NCI-H82 treated with DMSO at 0.1 percent for 48 hours (cell line): Measurements from ENCODE around the gene PDE4D.

ENCODE experiments used
- DNase-seq: peaks from one replicate; lab custom pipeline; 2025; ENCODE audit not compliant: unreplicated experiment; lab: John Stamatoyannopoulos, UW

The PDE4D gene

DNA sequence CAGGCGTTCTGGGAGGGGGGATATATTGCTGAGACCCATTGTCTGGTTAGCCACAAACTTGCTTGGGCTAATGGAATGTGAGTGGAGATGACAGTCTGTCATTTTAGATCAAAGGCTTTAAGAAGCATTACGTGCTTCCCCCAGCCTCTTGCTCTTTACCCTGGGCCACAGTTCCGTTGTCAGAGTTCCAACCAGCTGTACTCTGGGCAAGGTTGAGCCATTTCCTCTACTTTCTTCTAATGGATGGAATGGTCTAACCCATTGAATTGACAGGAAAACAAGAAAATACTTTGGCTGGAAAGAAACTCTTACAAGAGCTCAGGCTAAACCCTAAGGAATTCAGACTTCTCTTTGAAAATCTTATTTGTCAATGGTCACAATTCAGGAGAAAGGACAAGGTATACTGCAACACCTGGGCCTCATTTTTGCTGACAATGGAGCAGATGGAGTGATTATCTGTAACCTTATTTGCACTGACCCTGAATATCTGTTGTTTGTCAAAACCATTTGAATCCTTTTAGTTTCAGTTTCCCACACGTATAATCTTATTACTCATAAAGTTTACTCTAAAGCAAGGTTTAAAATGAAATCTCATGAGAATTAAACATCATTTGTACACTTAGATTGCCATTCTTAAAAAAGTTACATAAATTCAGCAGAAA is 231.4 kb downstream of the PDE4D start:
- peak; percentile 88 for DNase-seq

DNA sequence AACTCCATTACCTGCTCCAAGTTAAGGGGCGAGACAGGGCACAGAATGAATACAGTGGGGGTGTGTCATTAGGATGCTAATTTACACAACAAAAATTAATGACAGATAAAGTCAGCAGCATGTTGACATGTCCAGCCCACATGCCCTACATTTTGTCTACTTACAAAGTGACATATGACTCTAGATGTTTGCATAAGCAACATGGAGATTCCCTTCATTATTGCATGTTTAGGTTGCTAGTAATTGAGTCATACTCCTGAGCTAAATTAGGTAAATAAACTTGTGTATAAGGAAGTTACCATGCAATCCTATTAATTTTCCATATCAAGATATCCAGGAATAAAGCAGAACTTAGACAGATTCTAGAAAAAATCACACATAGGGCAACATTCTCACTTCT is 232.2 kb downstream of the PDE4D start:
- no peak for DNase-seq

DNA sequence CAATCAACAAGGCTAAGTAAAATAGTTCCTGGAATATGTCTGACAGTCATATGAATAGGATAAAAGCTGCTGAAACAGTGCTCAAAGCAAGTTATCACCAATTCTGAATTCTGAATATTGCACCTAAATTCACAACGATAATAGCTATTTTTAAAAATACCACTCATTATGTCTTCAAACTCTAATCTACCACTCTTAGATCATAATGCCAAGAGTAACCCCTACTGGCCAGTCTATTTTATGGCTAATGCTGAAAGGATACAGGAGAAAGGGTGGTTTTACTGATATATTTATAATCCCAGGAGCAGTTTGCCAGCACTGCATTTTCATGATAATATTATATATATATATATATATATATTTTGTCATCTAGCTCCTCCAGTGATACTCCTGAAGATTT is 232.8 kb downstream of the PDE4D start:
- no peak for DNase-seq

DNA sequence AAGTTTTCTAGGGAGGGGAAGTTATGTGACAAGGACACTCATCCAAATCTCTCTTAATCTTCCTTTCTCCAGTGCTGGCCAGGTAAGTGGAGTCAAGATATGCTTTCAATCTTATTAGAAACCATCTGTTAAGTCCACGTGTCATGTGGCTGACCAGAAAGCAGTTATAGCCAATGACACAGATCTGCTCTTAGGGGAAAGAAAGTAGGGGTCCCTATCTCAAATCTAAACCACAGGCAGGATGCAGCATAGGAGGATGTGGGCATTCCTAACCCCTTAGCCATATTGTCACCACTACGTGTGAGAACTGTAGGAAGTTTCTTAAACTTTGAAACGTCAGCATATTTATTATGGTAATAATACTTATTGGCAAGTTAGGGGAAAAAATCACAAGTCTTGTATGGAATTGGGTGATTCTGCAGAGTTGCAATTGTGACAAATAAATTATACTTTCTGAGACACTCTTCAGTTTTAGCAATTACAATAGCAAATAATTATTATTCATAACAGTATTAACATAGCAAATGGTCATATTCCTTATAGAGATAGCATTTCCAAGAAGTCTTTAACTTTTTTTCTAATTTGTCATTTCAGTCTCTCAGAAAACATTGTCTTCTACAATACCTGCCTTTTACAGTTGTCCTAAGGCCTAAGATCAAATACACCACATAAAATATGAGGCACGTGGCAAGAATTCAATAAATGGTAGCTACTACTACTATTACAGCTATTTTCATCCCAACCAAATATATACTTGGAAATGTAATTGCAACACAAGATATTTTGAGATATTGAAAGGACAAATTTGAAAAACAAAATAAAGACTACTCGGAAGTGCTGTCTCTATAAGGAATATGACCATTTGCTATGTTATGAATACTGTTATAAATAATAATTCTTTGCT is 236.9 kb downstream of the PDE4D start:
- peak; percentile 49 for DNase-seq

DNA sequence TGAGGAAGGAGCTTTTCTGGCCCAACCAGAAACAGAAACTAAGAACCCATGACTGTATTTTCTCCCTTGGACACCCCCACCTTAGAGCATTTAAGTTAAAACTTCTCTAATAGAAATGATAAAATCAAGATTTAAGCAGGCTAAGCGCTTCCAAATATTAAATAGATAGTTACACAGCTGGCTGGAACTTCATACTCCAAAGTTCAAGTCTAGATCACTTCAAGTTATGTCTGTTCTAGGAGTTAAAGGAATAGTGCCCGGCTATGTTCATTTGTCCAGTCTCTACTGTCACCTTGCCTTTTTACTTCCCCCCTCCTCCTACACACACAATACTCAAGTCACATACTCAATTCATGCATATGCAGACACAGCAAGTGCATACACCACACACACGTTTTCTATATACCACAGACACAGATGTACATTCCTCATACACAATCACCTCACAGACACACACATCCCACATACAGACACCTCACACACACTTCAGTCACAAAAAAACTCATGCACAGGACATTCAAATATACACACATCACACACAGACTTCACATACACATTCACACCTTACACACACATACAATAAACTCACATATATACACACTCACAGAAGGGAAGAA is 237.7 kb downstream of the PDE4D start:
- DNase-seq: no peak

DNA sequence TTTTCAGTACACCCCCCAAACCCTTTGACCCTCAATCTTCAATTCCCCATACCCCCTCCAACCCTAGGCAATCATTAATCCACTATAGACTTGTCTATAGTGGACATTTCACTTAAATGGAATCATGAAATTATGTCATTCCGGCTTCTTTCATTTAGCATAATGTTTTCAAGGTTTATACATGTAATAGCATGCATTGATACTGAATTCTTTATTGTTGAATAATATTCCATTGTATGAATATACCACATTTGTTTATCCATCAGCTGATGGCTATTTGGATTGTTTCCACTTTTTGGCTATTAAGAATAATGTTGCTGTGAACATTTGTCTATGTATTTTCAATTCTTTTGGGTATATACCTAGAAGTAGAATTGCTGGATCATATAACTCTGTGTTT is 238.8 kb downstream of the PDE4D start:
- DNase-seq: no peak

DNA sequence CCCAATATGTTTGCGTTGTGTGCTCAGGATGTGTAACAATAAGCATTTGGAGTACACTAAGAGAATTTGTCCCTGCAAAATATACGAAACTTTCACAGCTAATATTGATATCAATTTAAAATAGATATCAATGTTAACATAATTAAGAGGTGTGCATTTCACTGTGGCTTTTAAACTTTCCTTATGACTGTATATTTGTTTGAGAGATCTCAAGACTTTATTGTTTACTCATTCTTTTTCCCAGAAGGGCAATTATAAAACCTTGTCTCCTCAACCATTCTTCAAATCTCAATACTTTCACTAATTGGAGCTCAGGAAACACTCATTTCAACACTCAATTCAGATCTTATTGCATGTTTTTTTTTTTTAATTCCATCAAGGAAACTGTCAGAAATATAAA is 241.1 kb downstream of the PDE4D start:
- no peak for DNase-seq

DNA sequence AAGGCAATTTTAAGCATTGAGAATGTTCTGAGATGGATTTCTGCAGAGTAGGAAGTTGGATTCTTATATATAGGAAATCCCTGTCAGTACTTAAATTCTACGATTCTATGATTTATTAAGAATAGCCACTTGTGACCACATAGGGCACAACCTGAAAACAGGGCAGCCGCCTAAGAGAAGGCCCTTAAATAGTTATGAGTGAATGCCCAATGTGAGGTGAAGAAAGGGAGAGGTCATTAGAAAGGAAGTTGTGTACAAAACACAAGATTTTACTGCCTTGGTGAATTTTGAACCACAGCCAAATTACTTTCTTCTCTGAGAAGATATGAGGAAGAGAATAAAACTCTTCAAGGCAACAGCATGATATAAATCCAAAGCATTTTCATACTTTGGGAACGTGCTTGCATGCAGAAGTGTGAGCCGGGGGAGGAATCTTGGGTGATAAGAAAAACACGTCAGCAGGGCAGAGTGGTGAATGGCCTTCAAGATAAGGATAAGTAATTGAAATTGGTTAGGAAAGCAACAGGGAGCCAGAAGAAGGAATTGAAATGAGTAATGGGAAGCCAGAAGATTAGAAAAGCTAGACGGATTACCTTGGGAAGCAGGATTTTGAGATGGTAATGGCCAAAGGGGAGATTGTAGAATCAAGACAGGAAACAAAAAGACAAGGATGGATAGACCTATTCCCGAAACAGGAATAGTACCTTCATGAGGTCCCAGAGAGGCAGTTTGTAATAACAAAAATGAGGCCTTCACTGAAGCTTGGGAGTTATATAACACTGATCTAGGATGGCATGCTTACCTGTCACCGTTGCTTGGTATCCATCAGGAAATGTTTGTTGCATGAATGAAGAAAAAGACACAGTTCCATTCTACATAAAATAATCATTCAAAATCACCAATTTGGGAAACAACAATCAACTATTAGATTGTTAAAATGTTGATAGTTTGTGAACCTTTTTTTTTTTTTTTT is 244.3 kb downstream of the PDE4D start:
- DNase-seq: no peak

DNA sequence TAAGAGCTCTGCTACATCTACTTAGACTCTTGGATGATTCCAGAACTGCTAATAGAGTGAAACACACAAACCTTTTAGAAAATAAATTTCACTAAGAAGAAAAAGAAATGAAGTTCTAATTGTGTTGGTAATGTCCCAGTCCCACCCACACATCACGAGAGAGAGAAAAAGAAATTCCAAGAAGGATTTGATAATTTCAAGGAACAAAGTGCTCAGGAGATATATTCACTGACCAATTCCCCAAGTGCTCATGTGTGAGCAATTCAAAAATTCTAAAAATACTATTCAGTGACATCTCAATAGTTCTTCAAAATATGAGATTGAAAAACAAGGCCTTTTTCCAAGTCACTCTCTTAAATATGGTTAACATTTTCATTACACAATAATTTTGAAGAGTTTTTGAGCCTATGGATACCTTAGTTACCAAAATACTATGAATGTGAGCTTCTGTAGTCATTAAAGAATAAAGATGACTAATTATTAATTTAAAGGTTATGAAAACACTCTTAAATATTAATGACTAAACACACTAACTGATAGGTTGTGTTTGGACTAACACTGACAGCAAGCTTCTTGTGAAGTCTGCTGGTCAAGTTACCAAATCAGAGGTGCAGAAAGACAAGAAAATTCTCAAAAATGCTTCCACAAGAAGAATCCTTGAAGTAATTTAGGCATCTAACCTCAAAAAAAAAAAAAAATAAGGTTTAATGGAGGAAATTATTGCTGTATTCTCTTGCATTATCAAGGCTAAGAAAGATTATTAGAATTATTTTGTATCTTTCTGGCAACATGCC is 245.3 kb downstream of the PDE4D start:
- DNase-seq: no peak

DNA sequence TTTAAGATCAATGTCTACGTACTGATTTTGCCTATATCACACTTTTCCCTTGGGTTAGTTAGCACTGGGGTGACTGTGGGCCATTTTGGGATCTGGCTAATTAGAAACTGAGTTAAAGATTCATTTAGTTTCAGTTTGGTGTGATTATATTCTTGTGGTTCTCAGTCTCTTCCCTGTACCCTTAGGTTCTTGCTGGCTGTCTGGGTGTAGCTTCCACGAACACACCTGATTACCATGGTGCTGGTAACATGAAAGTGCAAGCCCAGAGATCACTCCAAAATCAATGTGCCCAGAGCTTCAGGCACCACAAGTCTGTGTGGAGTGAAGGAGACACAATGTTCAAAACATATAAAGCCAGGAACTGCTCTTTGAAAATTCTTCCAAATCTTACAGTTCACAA is 248.1 kb downstream of the PDE4D start:
- no peak for DNase-seq

DNA sequence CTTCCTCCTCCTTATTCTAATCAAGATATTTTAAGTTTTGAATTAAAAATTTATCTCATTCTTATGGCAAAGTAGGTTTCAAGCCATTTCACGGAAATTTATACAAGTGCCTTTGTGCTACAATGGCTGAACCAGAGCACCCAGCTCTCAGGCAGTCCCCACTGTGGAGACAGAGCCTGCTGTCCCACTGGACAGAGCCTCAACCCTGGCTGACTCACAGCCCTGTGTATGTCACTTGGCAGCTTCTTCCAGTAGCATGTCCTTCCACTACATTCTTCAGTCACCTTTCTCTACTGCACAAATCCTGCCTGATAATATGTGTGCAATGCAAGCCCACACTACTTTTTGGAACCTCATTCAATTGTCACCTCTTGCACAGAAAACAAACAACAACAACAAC is 253.1 kb downstream of the PDE4D start:
- DNase-seq: no peak

DNA sequence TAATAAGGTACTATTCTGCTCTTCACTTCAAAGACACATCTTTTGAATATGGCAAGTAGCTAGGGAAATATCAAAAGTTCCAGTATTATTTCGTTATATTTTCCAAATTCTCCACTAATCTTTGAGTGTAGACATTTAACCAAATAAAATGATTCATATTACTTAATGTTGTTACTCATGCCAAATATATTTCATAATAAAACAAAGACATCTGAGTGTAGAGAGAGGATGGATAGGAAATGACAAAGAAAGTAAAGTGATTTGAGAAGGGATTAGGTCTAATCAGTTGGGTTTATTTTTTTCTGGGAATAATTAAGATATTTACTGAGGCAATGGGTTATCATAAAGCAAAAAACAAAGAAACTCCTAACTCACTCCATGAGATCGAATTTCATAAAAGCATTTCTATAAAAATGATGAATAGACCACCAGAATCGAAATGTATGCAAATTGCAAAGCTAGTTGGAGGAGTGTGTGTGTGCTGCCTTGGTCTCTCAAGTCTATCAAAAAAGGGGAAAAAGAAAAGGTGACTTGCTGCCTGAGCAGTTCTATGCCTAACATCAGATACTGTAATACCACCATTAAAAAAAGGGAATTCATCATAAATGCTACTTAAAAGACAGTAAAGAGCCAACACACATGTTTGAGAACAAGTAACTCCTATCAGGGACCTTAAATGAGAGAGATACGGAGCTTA is 255.5 kb downstream of the PDE4D start:
- no peak for DNase-seq

DNA sequence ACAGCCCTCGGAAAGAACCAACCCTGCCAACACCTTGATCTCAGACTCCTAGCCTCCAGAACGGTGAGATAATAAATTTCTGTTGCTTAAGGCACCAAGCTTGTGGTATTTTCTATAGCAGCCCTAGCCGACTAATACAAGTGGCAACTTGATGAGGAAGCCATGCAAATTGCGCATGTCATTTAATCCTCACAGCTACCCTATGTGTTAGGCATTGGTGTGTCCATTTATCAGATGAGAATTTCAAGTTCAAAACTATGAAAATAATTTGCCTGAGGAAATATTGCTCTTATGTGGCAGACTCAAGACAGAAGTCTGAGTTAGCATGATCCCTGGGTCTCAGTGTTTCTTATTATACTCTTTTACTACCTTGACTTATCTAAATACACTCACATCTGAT is 264.0 kb downstream of the PDE4D start:
- no peak for DNase-seq

DNA sequence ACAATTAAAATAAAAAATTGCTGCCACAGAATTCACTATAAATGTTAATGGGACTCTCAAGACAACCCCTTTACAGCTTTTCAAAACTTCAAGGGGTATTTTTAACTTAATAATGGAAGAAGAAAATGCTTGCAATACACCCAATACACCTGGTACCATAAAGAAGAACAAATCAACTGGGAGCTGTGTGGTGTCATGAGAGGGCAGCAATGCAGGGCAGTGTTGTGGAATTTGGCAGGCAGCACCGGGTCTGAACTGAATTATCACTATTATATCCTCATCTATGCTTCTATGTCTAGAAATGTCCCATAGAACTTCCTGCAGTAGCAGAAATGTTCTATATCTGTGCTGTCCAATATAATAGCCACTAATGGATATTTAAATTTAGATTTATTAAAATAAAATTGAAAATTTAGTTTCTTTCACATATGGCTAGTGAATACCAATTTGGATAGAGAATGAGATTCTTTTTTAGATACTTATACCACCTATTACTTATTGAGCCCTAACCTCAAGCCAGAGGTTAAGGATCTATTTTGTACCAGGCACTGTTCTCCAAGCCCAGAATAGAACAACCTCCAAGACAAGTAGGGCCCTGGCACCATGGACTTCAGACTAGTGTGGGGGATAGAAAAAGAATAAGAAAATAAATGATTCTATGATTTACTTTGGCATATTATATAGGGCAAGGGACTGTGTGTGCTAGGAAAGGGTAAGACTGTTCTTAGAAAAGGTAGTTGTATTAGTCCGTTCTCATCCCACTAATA is 265.3 kb downstream of the PDE4D start:
- DNase-seq: no peak

DNA sequence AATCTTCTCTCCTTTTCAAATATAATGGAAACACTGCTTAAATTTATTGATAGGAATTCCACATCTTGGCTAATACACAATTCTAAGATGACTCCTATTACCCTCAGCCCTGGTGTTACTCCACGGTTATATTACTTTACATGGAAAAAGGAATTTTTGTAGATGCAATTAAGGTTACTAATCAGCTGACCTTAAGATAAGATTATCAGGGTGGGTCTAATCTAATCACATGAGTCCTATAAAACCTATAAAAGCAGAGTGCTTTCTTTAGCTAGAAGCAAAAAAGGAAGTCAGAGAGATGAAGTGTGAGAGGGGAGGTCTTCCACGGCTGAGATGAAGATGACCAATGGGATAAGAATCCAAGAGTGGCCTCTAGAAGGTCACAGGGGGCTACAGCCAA is 268.6 kb downstream of the PDE4D start:
- no peak for DNase-seq

DNA sequence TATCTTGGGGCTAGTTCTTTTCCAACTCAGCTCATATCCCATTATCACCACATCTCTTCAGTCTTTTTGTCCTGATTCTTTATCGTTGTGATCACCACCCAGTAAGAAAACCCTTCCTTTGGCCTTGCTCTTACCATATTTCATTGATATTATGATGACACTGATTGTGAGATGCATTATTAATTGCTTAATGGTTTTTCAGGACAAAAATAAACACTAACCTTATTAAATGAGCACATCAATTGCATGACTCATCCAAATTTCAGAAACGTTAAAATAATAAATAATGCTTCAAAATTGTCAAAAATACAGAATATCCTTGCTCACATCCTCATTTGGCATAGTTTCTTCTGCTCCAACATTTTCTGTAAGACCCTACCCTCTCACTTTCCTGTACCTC is 270.7 kb downstream of the PDE4D start:
- no peak for DNase-seq

DNA sequence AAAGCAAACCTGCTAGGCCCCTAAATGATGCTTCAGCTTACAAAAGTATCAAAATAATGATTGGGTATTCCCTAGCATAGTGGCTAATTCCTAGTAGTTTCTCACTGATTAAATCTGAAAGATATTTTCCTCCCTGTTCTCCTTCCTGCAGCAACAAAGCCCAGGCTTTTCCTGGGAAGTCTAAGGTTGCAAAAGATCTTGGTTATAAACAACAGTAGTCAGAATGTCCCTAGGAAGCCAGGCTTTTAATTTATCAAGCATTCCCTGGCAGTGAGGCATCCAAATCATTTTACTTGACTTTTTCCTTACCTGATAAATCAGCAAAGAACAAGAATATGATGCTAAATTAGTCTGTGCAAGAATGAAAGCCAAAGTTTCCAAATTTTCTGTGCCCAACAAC is 272.0 kb downstream of the PDE4D start:
- no peak for DNase-seq

DNA sequence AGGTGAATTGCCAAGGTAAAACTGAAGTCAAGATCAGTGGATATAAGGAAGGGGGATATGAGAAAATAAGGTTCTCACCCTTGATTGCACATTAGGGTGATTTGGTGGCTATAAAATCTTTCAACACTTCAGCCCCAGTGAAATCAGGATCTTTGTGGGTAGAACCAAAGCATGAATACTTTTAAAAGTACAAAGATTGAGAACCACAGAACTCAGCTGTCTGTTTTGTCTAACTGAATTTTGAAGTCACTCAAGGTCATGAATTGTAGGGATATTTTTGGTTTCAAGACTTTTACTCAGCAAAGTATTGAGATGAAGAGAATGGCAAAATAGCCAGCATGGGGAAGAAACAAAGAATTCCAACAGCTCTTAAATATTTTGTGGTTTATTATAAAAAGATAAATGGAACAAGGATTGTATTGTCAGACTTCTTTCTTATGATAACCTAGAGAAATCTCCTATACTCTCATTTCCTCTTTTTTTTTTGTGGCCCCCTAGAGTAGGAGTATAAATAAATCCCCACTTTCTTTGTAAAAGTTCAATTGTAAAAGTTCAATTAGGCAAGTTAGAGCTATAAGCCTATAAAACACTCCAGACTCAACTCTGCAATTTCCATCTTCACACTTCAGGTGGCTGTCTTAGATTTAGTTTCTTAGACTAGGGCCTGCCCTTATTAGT is 272.9 kb downstream of the PDE4D start:
- no peak for DNase-seq
